ENCODE data around the gene ITPRIPL1. TPM values are rescaled to one million over a fixed set of nuclear protein-coding genes. Genes with fewer than 3 reads are reported as not detected.

The ITPRIPL1 gene
- total RNA-seq, 2 donors from 2014 or later: 6.8 to 8.0 TPM

DNA sequence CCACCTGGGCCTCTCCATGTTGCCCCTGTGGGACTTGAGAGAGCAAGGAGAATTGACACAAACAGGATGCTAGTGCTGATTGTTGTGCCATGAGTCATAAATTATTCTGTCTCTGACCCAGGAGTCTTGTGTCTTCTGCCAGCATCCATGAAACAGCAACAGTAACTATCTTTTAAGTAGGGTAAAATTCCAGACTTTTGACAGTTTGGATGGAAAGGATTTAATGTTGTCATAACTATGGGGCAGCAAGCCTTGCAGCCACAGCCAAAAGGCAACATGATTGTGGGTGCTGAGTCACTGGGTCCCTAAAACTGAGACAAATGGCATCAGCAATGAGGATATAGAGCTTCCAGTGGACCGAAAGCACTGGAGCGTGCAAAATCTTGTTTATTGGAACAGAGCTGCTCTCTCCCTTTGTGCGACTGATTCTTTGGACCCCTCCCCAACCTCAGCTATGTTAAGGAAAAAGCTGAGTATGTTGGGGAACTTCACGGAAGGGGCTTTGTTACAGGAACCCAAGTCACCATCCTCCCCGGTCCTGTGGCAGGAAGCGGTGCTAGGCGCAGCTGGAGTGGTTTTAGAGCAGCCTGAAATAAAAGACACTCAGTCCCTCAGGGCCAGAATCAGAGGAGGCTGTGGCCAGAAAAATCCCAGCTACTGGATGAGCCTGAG is 9.6 kb upstream of the ITPRIPL1 start:
- Histone ChIP-seq H3K9ac (ENCODE audit: extremely low read depth, low read length, poor library complexity, severe bottlenecking) (no peak overlapping the region), H3K27me3 (ENCODE audit: control insufficient read depth, insufficient read depth, low read length, poor library complexity, severe bottlenecking) (peaks cover 24% of the 10 kb centered on the region), H3K36me3 (ENCODE audit: control insufficient read depth, insufficient read depth, low read length) (no peaks in the 10 kb centered on the region), H3K4me3 (ENCODE audit: low read length) (no peak overlapping the region), H3K4me1 (ENCODE audit: control insufficient read depth, insufficient read depth, low read length) (no peaks in the 10 kb centered on the region), H3K27ac (ENCODE audit: low read depth, low read length) (peak overlapping the region; percentile 42), H3K9me3 (ENCODE audit: control insufficient read depth, low read length) (no peaks in the 10 kb centered on the region)
- no peak for DNase-seq
- Mint-ChIP-seq H3K4me3 (no peak overlapping the region), H3K27ac (no peak overlapping the region), H3K27me3 (ENCODE audit: insufficient read depth) (peaks cover 38% of the 10 kb centered on the region), H3K4me1 (peaks cover 7% of the 10 kb centered on the region), H3K36me3 (ENCODE audit: low read depth) (no peaks in the 10 kb centered on the region), H3K9me3 (no peaks in the 10 kb centered on the region)
- TF ChIP-seq, protein P1, sequence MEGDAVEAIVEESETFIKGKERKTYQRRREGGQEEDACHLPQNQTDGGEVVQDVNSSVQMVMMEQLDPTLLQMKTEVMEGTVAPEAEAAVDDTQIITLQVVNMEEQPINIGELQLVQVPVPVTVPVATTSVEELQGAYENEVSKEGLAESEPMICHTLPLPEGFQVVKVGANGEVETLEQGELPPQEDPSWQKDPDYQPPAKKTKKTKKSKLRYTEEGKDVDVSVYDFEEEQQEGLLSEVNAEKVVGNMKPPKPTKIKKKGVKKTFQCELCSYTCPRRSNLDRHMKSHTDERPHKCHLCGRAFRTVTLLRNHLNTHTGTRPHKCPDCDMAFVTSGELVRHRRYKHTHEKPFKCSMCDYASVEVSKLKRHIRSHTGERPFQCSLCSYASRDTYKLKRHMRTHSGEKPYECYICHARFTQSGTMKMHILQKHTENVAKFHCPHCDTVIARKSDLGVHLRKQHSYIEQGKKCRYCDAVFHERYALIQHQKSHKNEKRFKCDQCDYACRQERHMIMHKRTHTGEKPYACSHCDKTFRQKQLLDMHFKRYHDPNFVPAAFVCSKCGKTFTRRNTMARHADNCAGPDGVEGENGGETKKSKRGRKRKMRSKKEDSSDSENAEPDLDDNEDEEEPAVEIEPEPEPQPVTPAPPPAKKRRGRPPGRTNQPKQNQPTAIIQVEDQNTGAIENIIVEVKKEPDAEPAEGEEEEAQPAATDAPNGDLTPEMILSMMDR (conservative IDR thresholded peaks at IDR 0.05): no peak
- WGBS, 2 experiments (ENCODE audit: insufficient coverage in 1 of 2, insufficient read length in 1 of 2): 91 to 96% methylated on average over 6 to 7 of the region's 7 CpGs

DNA sequence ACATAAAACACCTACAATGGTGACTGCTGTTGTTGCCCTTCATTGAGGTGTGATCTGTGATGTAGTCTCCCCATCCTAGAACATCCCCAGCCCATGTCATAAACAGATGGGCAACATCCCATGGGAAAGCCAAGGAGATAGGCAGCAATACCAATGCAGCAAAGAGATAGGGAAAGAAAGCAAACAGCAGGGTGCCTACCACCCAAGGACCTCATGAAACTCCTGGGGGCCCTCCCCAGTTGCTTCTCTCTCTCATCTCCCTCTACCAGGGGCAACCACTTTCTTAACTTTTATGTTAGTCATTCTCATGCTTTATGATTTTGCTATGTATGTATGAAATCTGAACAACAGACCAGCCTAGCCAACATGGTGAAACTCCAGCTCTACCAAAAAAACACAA is 8.1 kb upstream of the ITPRIPL1 start:
- Mint-ChIP-seq H3K4me3 (no peak overlapping the region), H3K36me3 (ENCODE audit: low read depth) (no peaks in the 10 kb centered on the region), H3K9me3 (no peaks in the 10 kb centered on the region), H3K27ac (no peak overlapping the region), H3K27me3 (ENCODE audit: insufficient read depth) (peaks cover 53% of the 10 kb centered on the region), H3K4me1 (peaks cover 3% of the 10 kb centered on the region)
- Histone ChIP-seq H3K4me1 (ENCODE audit: control insufficient read depth, insufficient read depth, low read length) (no peaks in the 10 kb centered on the region), H3K27me3 (ENCODE audit: control insufficient read depth, insufficient read depth, low read length, poor library complexity, severe bottlenecking) (peaks cover 38% of the 10 kb centered on the region), H3K4me3 (ENCODE audit: low read length) (no peak overlapping the region), H3K9ac (ENCODE audit: extremely low read depth, low read length, poor library complexity, severe bottlenecking) (no peak overlapping the region), H3K9me3 (ENCODE audit: control insufficient read depth, low read length) (no peaks in the 10 kb centered on the region), H3K27ac (ENCODE audit: low read depth, low read length) (no peak overlapping the region), H3K36me3 (ENCODE audit: control insufficient read depth, insufficient read depth, low read length) (no peaks in the 10 kb centered on the region)
- TF ChIP-seq, protein P1 (conservative IDR thresholded peaks at IDR 0.05): no peak
- DNase-seq: no peak

DNA sequence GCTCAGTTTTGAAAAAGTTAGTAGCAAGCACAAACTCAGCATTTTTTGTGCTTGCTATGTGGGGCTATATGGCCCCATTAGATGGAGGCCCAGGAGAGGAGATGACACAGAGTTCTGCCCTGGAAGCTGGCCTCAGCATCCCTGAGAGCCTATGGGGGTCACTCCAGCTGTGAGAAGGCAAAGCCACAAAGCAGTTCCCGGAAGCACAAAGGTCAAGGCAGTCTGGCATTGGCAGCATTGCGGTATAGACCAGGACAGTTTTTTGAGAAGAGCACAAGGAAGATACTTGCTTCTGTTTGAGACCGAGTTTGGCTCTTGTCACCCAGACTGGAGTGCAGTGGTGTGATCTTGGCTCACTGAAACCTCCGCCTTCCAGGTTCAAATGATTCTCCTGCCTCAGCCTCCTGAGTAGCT is 7.5 kb upstream of the ITPRIPL1 start:
- no peak for DNase-seq
- no peak overlapping the region for H3K4me3 Mint-ChIP-seq
- H3K4me1 Mint-ChIP-seq: peaks cover 2% of the 10 kb centered on the region
- H3K36me3 ChIP-seq (ENCODE audit: control insufficient read depth, insufficient read depth, low read length): no peaks in the 10 kb centered on the region
- no peaks in the 10 kb centered on the region for H3K9me3 ChIP-seq (ENCODE audit: control insufficient read depth, low read length)
- H3K36me3 Mint-ChIP-seq (ENCODE audit: low read depth): no peaks in the 10 kb centered on the region
- WGBS, 2 experiments (ENCODE audit: insufficient coverage in 1 of 2, insufficient read length in 1 of 2): 74 to 93% methylated on average over 4 of the region's 4 CpGs
- TF ChIP-seq, protein P1 (conservative IDR thresholded peaks at IDR 0.05): no peak
- H3K9me3 Mint-ChIP-seq: no peaks in the 10 kb centered on the region
- peaks cover 44% of the 10 kb centered on the region for H3K27me3 ChIP-seq (ENCODE audit: control insufficient read depth, insufficient read depth, low read length, poor library complexity, severe bottlenecking)
- no peaks in the 10 kb centered on the region for H3K4me1 ChIP-seq (ENCODE audit: control insufficient read depth, insufficient read depth, low read length)
- H3K4me3 ChIP-seq (ENCODE audit: low read length): no peak overlapping the region
- no peak overlapping the region for H3K27ac Mint-ChIP-seq
- peaks cover 59% of the 10 kb centered on the region for H3K27me3 Mint-ChIP-seq (ENCODE audit: insufficient read depth)
- no peak overlapping the region for H3K9ac ChIP-seq (ENCODE audit: extremely low read depth, low read length, poor library complexity, severe bottlenecking)
- H3K27ac ChIP-seq (ENCODE audit: low read depth, low read length): no peak overlapping the region
